Activated T-helper 9 cell treated with anti-CD3 and anti-CD28 coated beads, Interleukin-2, amount 50 U/mL, for 16 hours (primary cell): ENCODE measurements around the gene LGALS12.
"Not testable (repeated sequence)": the region's sequence is repeated elsewhere in the genome, so short reads cannot be mapped to it uniquely, and the experiment has no call there.

ENCODE experiments used
- DNase-seq: peaks from one replicate; pipeline ENCODE4 v3.0.0-alpha.2; 2020; ENCODE audit warnings: low read depth

LGALS12 gene

GRCh38 chr11:63532799-63533475, 27.1 kb downstream of the LGALS12 start:
- DNase-seq = no peak

DNA sequence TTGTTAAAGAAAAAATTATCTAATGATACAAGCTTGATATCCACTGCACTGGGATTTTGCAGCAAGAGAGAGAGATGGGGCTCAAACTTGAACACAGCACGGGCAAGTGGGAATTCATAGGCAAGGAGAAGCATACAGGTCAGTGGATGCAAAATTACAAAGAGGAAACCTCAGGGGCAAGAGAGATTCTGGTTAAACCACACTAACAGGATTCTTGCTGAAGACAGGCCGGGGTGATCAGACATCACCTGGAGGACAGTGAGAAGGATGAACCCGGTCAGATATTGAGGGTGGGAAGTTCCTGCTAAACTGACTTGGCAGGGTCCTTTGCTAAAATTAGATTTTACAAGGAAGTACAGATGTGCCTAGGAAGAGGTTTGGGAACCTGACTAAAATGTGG, 28.2 kb downstream of the LGALS12 start:
- DNase-seq = no peak

DNA sequence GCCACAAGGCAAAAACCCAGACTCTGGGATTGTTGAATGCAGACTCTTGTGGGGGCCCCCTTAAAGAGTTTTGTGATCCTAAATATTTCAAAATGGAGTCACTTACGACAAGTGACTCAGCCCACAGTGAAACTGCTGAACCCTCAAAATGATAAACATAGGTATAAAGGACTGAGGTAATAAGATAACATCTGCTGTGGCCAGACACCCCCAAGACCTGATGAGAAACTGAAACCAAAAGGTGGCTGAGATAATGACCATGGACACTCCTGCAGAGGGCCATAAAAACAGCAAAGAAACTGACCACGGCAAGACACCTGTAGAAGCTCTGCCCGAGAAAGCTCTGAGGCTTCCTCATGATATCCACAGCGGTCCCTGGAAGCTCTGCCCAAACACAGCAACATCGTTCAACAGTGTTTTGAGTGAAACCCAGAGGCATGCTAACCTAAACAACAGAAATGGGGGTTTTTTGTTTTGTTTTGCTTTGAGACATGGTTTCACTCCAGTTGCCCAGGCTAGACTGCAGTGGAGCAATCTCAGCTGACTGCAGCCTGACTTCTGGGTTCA, 29.1 kb downstream of the LGALS12 start:
- no peak for DNase-seq

GRCh38 chr11:63535734-63536133, 29.9 kb downstream of the LGALS12 start:
- DNase-seq = no peak

- no peak for DNase-seq
Measured at GRCh38 chr11:63536669-63537292, 30.9 kb downstream of the LGALS12 start, which contains the start of gene PLAAT4. TSS of gene PLAAT4 (plus strand) at chr11:63536808. CDS start at chr11:63536869, 61 bp downstream.

- no peak for DNase-seq
Measured at GRCh38 chr11:63537293-63538101, 31.6 kb downstream of the LGALS12 start.

- DNase-seq = not testable (repeated sequence)
Measured at GRCh38 chr11:63542506-63542905, 36.6 kb downstream of the LGALS12 start.

DNA sequence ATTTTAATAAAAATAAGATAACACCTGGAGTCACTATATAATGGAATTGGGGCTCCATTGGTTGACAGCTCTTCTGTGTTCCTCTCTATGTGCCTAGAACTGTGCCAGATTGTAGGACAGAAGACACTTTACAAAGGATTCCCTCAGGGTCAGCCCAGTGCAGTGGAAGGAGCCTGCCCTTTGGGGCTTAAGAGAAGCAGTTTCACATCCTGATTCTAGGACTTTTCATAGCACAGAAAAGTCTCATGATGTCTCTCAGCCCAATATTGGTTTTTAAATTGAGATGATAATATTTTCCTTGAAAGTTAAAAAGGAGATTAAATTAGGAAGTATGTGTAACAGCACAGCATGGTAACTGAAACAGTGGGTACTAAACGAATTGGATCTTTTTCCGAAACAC, 37.8 kb downstream of the LGALS12 start:
- DNase-seq = no peak

GRCh38 chr11:63547061-63547460, 41.2 kb downstream of the LGALS12 start:
- DNase-seq = no peak

GRCh38 chr11:63548178-63548577, 42.3 kb downstream of the LGALS12 start:
- no peak for DNase-seq

- DNase-seq = no peak
Measured at GRCh38 chr11:63549411-63549810, 43.5 kb downstream of the LGALS12 start.

DNA sequence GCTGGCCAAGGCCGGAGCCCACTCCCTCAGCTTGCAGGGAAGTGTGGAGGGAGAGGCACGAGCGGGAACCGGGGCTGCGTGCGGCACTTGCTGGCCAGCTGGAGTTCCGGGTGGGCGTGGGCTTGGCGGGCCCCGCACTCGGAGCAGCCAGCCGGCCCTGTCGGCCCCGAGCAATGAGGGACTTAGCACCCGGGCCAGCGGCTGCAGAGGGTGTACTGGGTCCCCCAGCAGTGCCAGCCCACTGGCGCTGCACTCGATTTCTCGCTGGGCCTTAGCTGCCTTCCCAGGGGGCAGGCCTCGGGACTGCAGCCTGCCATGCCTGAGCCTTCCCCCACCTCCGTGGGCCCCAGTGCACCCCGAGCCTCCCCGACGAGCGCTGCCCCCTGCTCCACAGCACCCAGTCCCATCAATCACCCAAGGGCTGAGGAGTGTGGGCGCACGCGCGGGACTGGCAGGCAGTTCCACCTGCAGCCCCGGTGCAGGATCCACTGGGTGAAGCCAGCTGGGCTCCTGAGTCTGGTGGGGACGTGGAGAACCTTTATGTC, 44.3 kb downstream of the LGALS12 start:
- not testable (repeated sequence) for DNase-seq

- DNase-seq = no peak
Measured at GRCh38 chr11:63551091-63551888, 45.4 kb downstream of the LGALS12 start.

GRCh38 chr11:63551889-63552266, 46.0 kb downstream of the LGALS12 start:
- no peak for DNase-seq

GRCh38 chr11:63552921-63553320, 47.0 kb downstream of the LGALS12 start:
- DNase-seq = no peak

- no peak for DNase-seq
Measured at GRCh38 chr11:63553759-63554158, 47.9 kb downstream of the LGALS12 start.

GRCh38 chr11:63554877-63555223, 49.0 kb downstream of the LGALS12 start:
- DNase-seq = no peak

- DNase-seq = no peak
Measured at GRCh38 chr11:63556404-63557013, 50.6 kb downstream of the LGALS12 start.

- no peak for DNase-seq
Measured at GRCh38 chr11:63557570-63557969, 51.7 kb downstream of the LGALS12 start.

- DNase-seq = no peak
Measured at GRCh38 chr11:63558459-63559157, 52.7 kb downstream of the LGALS12 start.
